EL (cell line): Measurements from ENCODE around the gene CELSR1.

ENCODE experiments used
- DNase-seq: peaks from one replicate; pipeline ENCODE4 v3.0.0-alpha.2; 2016

Gene CELSR1

DNA sequence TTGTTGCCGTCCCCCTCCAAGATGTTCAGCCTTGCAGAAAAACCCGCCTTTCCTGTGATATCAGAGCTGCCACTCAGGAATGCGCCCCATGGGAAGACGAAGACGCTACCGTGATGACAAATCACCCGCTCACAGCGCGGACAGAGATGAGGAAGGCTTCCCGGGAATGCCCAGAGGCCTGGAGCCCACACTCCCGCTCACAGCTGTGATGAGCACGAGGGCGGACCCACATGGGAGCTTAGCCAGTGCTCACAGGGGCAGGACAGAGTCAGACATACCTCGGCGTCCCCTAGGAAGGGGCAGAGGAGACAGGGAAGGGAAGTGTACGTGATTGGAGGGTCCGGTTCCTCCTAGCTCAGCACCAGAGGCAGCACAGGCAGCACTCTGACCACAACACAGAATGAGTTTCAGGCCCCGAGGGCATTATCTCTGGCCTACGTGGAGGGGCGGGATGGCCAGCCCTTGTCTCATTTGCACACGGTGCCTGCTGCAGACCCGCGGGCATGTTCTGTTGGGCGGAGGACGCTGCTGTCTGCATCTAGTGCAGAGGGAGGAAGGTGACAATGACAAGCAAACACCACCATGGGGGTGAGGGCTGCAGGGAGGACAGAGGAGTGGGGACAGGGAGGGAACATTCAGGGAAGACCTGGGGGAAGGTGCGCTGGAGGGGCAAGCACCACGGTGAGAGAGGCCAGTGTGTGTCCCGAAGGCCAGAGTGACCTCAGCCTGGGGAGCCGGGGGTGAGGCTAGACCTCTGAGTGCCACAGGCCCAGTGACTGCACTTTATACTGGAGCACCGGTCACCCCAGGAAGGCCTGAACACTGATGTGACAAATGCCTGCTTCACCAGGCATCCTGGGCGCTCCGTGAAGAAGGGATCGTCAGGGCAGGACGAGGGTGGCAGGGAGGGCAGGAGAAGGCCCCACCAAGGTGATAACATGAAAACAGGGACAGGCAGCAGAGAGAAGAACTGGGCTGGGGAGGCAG, 79.6 kb downstream of the CELSR1 start:
- DNase-seq = peak; percentile 94

DNA sequence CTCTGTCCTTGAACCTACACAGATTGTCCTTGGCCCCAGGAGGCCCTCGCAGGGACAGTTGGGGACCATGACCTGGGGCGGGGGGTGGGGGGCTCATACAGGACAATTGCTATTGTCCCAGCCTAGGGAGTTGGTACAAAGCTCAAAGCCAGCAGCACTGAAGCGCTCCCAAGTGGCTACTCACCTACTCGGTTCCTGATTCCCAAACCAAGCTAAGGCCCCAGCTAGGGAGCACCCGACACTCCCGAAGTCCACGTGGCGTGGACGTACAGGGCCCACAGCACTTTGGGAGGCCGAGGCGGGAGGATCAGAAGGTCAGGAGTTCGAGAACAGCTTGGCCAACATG, 80.6 kb downstream of the CELSR1 start:
- no peak for DNase-seq

DNA sequence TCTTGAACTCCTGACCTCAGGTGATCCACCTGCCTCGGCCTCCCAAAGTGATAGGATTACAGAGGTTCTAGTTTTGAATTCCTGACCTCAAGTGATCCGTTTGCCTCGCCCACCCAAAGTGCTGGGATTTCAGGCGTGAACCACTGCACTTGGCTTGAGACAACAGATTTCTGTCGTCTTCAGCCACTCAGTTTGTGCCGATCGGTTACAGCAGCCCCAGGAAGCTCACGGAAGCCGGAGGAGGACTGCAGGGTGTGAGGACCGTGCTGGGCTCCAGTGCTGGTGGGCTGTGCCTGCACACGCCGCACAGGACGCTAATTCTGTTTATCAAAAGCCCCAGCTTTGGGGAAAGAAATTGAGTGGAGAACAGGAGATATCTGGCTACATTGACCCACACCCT, 82.0 kb downstream of the CELSR1 start:
- no peak for DNase-seq

DNA sequence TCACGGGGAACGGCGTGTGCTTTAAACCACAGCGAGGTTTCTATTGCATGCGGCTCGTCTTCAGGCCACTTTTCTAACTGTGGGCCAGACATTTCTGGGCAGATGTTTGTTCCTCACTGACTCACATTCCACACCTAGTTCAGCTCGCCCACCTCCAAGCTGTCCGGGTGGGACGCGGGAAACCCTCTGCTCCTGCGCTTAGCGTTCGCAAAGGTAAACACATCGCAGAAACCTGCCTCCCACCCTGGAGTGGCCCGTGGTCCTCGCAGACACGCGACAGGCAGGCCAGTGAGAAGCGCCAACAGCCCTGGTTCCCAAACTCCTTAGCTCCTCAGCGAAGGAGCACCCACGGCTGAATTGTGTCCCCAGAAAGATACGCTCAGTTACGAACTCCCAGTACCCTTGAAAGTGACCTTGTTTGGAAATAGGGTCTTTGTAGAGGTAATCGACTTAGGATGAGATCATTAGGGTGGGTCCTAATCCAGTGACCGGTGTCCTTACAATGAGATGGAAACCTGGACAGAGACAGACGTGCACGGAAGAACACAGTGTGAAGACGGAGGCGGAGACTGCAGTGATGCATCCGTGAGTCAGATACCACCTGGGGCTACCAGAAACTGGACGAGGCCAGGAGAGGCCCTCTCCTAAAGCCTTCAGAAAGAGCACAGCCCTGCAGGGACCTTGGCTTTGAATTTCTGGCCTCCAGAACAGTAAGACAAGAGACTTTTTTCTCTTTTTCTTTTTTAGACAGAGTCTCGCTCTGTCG, 82.7 kb downstream of the CELSR1 start:
- DNase-seq = peak; percentile 46

DNA sequence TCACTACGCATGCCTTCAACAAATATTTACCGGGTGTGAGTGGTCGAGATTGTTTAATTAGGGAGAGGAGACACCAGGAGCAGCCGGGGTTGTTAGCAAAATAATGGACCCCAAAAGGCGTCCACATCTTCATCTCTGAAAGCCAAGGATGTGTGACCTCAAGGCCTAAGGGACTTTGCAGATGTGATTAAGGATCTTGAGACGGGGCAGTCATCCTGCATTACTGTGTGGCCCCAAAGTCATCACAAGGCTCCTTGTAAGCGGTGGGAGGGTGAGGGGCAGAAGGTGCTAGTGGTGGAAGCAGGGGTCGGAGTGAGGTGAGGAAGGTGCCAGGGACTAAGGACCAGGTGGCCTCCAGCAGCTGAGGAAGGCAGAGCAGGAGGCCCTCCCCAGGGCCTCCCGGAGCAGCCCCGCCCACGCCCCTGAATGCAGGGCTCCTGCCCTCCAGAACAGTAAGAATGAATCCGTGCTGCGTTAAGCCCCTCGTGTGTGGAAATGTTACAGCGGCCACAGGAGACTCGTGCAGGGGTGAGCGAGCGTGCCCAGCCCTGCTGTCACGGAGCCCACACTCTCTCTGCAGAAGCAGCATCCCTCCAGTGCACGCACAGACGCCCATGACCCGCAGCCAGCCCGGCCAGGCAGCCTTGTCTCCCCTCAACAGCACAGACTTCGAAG, 83.5 kb downstream of the CELSR1 start:
- DNase-seq = no peak

DNA sequence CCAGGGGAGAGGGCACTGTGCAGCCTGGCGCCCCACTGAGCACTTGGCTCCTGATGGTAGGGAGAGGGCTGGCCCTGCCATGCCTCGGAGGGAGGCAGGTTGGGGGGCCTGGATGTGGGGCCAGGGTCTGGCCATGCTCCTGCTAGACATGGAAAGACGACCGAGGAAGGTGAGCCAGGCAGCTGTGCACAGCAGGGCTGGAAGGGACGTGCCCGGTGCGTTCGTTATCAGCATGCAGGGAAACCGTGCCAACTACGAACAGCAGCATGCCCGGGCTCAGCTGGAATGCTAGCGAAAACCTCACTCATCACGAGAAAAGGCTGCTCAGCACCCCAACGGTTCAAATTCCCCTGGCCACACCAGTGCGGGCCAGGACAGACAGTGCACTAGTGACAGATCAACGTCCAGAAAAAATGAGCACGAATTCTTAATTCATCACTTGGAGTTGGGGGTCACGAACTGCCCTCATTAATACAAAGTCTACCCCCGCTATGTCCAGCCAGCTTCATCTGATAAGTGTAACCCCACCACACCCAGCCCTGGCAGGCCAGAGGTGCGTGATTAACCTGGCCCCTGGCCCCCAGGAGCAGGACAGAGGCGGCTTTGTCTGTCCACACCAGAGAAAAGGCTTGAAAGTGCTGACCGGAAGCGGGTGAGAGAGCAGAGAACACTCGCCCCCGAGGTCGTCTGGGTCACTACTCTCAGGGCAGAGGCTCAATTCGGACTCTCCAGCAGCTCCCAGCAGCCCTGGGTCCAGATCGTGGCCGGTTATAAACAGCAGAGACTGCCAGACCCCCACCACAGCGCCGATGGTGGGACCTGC, 84.2 kb downstream of the CELSR1 start:
- no peak for DNase-seq

DNA sequence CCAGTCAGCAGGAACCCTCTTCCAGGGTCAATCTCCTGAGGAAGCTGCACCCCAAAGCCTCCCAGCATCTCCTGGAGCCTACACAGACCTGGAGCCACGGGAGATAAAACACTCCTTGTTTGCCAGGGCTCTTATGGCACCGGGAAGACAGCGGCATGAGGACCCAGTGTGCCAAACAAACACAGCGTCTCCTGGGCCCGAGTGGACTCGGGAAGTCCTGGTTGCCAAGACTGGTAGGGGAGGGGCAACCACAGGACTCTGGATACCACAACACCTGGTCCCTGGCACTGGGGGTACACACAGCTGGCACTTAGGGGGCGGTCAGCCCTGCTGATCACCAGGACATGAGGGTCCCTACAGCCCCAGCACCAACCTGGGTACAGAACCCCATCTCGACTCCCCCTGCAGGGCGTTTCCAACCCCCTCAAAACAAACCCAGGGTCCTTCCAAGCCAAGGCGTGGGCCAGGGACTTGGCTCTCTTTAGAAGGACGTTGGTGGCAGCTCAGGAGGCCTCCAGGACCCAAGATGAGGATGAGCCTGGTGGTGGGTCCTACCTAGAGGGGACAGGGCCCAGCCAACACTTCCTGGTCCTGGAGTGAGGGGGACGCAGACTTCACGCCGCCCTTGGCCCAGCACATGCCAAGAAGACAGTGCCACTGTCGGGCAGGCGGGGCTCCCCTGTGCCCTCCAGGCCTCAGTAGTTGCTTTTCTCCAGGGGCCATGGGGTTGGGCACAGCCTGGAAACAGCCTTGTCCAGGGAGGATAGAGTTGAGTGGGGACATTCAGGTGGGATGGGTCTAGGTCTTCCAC, 85.0 kb downstream of the CELSR1 start:
- no peak for DNase-seq

DNA sequence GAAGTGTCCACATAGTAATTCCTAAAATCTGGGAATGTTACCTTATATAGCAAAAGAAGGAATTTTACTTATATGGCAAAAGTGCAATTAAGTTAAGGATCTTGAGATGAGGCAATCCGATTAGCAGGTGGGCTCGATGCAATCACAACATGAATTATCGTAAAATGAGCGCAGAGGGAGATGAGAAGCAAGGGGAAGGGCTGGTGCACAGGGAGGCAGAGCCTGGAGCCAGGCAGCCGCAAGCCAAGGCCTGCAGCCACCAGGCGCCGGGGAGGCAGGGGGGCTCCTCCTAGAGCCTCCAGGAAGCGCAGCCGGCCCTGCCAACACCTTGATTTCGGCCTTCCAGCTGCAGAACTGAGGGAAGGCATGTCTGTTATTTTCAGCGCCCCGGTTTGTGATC, 85.7 kb downstream of the CELSR1 start:
- DNase-seq = no peak

DNA sequence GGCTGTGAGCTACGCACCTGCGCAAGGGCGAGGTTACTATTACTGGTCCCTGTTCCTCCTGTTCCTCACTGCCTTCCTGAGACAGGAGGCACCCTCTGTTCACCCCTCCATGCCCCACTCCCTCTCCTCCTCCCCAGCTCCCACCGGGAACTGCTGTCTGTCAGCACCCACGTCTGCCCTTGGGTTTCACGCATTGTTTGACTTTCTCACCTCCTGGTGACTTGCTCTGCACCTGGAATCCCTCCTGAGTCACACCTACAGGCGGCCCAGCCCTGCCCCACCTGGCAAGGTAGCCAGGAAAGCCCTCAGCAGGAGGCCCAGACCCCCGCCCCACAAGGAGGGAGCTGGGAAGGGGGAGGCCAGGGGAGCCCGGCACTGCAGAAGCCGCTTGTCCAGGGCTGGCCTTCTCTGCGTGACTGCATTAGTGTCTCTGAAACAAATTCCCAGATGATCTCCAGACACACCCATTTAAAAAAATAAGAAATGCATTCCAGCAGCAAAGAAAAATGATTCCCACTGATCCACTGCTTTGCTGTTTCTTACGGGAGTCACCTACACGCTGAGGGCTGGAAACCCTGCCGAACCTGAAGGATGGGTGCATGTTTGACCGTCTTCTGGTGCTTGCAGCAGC, 86.4 kb downstream of the CELSR1 start:
- no peak for DNase-seq

DNA sequence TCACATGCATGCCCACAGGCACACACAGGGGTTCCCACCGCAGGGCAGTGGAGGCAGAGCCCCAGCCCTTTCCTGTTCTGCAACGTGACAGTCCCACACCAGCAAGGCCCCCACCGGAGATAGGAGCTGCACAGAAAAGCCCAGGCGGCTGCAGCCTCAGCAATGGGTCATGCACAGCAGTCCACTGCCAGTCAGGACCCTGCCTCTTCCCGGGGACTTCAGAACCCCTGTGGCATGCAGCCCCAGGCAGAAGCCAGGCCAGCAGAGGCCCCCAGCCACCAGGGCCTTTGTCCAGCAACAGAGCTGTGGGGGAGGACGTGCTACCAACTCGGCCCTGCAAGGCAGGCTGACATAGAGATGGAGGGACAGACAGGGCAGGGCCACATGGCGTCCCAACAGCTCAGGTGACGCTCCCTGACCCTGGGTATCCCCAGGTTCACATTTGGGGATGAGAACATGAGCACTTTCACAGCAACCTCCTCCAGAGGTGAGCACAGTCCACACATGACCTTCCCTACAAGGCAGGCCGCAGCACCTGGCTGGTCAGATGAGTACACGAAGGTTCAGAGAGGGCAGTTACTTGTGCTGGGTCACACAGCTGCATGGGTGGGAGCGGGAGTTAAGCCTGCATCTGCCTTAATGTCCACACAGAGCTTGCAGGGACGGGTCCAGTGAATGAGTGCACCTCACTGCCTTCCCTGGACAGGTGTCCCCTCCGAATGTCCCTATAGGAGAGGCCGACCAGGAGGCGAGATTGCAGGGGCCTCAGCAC, 87.3 kb downstream of the CELSR1 start:
- no peak for DNase-seq

DNA sequence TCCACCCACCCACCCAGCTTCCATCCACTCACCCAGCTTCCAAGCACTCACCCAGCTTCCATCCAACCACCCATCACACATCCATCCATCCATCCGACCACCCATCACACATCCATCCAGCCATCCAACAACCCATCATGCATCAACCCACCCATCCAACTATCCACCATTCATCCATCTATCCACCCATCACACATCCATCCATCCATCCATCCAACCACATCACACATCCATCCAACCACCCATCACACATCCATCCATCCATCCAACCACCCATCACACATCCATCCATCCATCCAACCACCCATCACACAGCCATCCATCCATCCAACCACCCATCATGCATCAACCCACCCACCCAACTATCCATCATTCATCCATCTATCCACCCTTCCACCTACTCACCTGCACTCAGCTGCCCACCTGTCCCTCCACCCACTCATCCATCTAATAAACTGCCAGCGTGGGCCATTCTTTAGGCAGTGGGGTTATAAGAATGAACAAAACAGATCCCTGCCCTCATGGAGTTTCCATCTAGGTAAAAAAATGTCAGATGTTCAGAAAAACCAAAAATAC, 88.2 kb downstream of the CELSR1 start:
- no peak for DNase-seq

DNA sequence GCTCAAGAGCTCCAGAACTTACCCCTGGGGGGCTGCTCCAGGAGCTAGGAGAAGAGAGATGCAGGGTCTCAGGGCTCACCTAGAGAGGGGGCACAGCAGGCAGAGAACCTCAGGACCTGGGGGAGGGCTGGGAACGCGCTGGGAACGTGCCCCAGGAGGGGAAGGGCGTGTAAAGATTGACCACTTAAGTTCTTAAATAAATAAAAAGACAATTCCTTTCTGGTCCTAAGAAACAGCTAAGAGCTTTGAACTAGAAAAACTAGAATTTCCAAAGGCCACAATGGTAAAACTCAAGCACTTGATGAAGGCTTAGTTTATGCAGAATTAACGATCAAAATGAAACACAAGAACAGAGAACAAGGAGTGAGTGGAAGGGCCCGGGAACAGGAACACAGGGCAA, 89.1 kb downstream of the CELSR1 start:
- no peak for DNase-seq

DNA sequence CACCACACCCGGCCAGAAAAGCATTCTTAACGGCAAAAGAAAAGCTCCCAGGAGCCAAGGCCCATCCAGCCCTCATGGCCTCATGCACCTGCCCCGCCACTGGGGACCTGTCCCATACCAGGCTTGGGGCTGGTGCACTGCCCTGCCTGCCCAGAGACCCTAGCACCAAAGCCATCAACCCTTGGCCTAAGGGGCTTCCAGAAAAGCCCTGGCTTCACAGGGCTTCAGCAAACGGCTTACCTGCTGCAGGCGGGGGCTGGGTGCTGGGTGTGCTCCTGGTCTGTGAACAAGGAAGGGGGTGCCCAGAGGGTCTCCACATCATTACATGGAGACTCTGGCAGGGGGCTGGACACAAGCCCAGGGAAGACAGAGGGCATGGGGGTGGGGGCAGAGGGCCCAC, 89.5 kb downstream of the CELSR1 start:
- no peak for DNase-seq

DNA sequence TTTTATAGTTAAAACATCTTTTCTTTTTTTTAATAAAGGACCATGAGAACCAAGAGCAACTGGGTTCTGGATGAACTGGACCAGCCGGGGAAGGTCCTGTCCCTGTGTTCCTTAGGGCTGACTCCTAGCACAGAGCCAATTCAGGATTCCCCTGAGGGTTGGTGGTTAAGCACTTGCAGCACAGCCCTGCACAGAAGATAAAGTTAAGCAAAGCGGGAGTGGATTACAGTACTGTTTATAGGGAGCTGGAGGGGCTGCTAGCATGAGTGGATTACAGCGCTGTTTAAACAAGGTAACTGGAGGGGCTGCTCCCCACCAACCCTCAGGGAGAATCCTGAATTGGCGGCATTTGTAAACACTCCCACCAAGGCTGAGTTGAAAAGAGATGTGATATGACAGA, 90.6 kb downstream of the CELSR1 start:
- DNase-seq = no peak

DNA sequence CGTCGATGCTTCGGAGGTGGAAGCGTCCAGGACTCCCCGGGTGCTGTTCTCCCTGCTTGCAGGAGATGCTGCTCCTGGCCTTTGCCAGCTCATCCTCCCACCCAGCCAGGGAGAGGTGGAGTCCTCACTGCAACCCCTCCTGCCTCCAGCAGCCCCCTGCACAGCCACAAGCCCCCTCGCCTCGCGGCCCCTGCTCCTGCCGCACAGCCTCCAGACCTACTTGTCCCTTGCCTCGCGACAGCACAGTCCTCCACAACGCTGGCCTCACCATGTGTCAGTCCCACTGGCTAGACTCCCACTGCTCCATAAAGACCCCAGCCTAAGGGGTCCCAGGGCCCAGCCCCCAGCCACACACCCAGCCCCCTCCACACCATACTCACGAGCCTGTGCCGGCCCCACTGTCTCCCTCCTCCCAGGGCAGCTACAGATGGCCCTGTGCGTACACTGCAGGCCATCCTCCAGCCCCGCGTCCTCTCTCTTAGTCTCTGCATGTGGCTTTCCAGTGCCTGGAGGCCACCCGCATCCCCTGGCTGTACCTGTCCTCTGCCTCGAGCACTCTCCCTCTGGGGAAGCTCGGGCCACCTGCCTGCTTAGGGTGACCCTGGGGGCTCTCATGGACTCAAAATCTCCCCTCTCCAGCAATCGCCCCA, 91.5 kb downstream of the CELSR1 start:
- no peak for DNase-seq

DNA sequence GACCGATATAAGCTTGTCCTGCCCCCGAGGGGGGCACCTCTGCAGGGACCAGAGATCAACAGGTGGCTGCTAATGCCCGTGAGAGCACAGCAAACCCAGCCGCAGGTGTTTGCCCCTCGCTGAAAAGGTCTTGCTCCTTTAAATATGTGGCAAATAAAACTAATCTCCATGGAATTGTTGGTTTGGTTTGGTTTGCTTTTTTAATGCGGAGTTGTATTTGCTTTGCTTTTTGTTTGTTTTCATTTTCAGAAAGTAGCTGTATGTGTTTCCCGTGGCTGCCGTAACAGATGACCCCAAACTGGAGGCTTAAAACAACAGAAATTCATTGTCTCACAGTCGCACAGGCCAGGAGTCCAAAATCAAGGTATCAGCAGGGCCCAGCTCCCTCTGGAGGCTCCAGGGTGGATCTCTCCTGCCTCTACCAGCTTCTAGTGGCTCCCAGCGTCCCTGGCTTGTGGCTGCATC, 93.0 kb downstream of the CELSR1 start:
- no peak for DNase-seq

DNA sequence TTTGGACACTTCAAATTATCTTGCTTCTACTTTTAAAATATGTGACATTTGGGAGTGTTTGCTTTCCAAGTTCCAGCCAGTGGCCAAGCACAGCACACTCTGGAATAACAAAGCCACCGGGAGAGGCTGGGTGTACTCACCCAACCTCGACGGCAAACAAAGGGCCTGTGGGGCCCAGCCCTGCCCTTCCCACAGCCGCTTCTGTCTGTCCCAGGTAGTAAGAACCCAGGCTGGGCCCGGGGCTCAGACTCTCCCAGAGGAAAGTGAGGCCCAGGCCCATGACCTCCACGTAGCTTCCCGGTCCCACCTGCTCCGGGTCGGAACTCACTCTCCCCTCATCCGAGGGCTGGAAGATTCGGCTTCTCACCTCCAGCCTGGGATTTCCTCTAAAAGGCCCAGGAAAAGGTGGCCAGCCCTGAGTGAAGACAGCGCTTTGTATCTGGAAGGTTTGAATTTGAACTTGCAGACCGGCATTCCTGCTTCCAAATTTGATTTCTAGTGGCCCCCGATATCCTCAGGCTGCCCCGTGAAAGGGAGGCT, 93.5 kb downstream of the CELSR1 start:
- DNase-seq = no peak

DNA sequence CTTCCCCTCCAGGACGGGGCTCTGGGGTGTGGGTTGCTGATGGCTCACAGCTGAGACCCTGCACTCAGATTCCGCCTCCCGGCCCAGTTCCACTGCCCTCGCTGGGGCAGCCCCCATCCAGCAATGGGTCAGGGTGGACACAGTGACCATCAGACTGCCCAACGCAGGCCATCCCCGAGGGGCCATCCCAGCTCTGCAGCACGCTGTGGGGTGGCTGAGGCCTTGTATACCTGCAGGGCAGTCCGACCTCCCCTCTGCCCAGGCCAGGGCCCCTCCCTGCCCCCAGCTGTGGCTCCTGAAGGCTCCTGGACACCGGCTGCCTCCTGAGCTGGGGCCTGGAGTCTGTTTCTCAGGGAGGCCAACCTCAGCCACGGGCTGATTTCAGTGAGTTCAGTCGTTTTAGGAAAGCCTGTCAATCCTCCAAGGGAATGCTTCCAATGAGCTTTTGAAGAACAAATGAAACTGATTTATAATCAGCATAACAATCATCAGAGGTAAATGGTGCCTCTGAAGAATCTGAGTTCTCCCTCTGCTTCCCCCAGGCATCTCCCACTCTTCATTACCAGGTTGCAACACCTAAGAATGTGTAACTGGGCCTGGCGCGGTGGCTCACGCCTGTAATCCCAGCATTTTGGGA, 95.1 kb downstream of the CELSR1 start:
- no peak for DNase-seq
